NT2/D1 (cell line): ENCODE measurements around the gene ZNF273.

Experiments used
- DNase-seq: peaks from one replicate; pipeline ENCODE4 v3.0.0-alpha.2; 2011; ENCODE audit warnings: low read depth, low spot score
- H3K27me3 ChIP-seq: 2 replicates; pipeline ENCODE4 v1.6.0; 2011; ENCODE audit warnings: mild to moderate bottlenecking; ENCODE audit not compliant: insufficient read length, insufficient read depth
- H3K36me3 ChIP-seq: 2 replicates; pipeline ENCODE4 v1.6.1; 2011; ENCODE audit warnings: mild to moderate bottlenecking, low read length, mixed read lengths; ENCODE audit not compliant: insufficient read depth, insufficient read length
- H3K4me1 ChIP-seq: 2 replicates; pipeline ENCODE4 v1.5.1; 2011; ENCODE audit not compliant: insufficient read depth, insufficient read length
- H3K4me3 ChIP-seq: 2 replicates; pipeline ENCODE4 v1.5.1; 2011; ENCODE audit warnings: low read depth; ENCODE audit not compliant: insufficient read length
- H3K9ac ChIP-seq: 2 replicates; pipeline ENCODE4 v1.6.0; 2011; ENCODE audit warnings: low read depth; ENCODE audit not compliant: insufficient read length
- H3K9me3 ChIP-seq: 2 replicates; pipeline ENCODE4 v1.5.1; 2011; ENCODE audit warnings: mild to moderate bottlenecking, low read length; ENCODE audit not compliant: insufficient read depth
- SUZ12 ChIP-seq: IDR thresholded peaks from 2 replicates; pipeline ENCODE4 v1.6.1; 2011; ENCODE audit not compliant: insufficient read length, insufficient read depth; ENCODE audit errors: extremely low read depth
- YY1 ChIP-seq: IDR thresholded peaks from 2 replicates; pipeline ENCODE4 v1.6.1; 2011; ENCODE audit not compliant: insufficient read length, insufficient read depth
- ZNF274 ChIP-seq: IDR thresholded peaks from 2 replicates; pipeline ENCODE4 v1.6.1; 2011; ENCODE audit warnings: mild to moderate bottlenecking, low read depth, low read length

ZNF273 gene

GRCh38 chr7:64882341-64883112 lies 20.5 kb upstream of the ZNF273 start:
- TF ChIP-seq SUZ12 (no peak), ZNF274 (no peak), YY1 (no peak)
- Histone ChIP-seq H3K9me3 (peaks cover 31% of the 10 kb centered on the region; the same call in 1 of the 2 replicates), H3K36me3 (no peaks in the 10 kb centered on the region), H3K4me1 (peaks cover 10% of the 10 kb centered on the region), H3K9ac (peak overlapping the region; percentile 6), H3K4me3 (peak overlapping the region; percentile 3), H3K27me3 (peaks cover 23% of the 10 kb centered on the region)
- DNase-seq: peak; percentile 57

GRCh38 chr7:64883113-64883905 lies 19.8 kb upstream of the ZNF273 start:
- Histone ChIP-seq H3K9ac (no peak overlapping the region), H3K27me3 (peaks cover 21% of the 10 kb centered on the region), H3K9me3 (peaks cover 31% of the 10 kb centered on the region; the same call in 1 of the 2 replicates), H3K4me1 (peaks cover 9% of the 10 kb centered on the region), H3K4me3 (no peak overlapping the region), H3K36me3 (no peaks in the 10 kb centered on the region)
- no peak for DNase-seq
- TF ChIP-seq YY1 (no peak), ZNF274 (no peak), SUZ12 (no peak)

- peaks cover 31% of the 10 kb centered on the region; the same call in 1 of the 2 replicates for H3K9me3 ChIP-seq
- peaks cover 9% of the 10 kb centered on the region for H3K4me1 ChIP-seq
- no peak overlapping the region for H3K9ac ChIP-seq
- DNase-seq: no peak
- H3K36me3 ChIP-seq: no peaks in the 10 kb centered on the region
- peaks cover 31% of the 10 kb centered on the region for H3K27me3 ChIP-seq
- no peak overlapping the region for H3K4me3 ChIP-seq
- TF ChIP-seq SUZ12 (no peak), YY1 (no peak), ZNF274 (no peak)
These were observed 18.8 kb upstream of the ZNF273 start for GRCh38 chr7:64884085-64884912.

GRCh38 chr7:64884913-64885370 lies 18.1 kb upstream of the ZNF273 start:
- H3K27me3 ChIP-seq: peaks cover 37% of the 10 kb centered on the region
- no peaks in the 10 kb centered on the region for H3K36me3 ChIP-seq
- TF ChIP-seq SUZ12: no peak
- TF ChIP-seq YY1: no peak
- TF ChIP-seq ZNF274: no peak
- peaks cover 30% of the 10 kb centered on the region; the same call in 1 of the 2 replicates for H3K9me3 ChIP-seq
- H3K4me3 ChIP-seq: no peak overlapping the region
- no peak for DNase-seq
- no peak overlapping the region for H3K9ac ChIP-seq
- H3K4me1 ChIP-seq: peaks cover 9% of the 10 kb centered on the region

GRCh38 chr7:64885520-64886240 lies 17.4 kb upstream of the ZNF273 start:
- H3K9me3 ChIP-seq: peaks cover 23% of the 10 kb centered on the region; the same call in 1 of the 2 replicates
- peaks cover 9% of the 10 kb centered on the region for H3K4me1 ChIP-seq
- no peaks in the 10 kb centered on the region for H3K36me3 ChIP-seq
- H3K9ac ChIP-seq: no peak overlapping the region
- no peak for DNase-seq
- TF ChIP-seq YY1: no peak
- no peak for TF ChIP-seq ZNF274
- no peak for TF ChIP-seq SUZ12
- H3K4me3 ChIP-seq: no peak overlapping the region
- peaks cover 45% of the 10 kb centered on the region for H3K27me3 ChIP-seq

GRCh38 chr7:64886956-64887545 lies 16.0 kb upstream of the ZNF273 start:
- Histone ChIP-seq H3K27me3 (peaks cover 58% of the 10 kb centered on the region), H3K36me3 (no peaks in the 10 kb centered on the region), H3K9me3 (peaks cover 10% of the 10 kb centered on the region; the same call in 1 of the 2 replicates), H3K4me1 (peaks cover 6% of the 10 kb centered on the region), H3K4me3 (no peak overlapping the region), H3K9ac (no peak overlapping the region)
- no peak for TF ChIP-seq YY1
- TF ChIP-seq SUZ12: no peak
- no peak for TF ChIP-seq ZNF274
- no peak for DNase-seq
